HCT116 (cell line): Measurements from ENCODE around the gene OR7G2. TPM values are rescaled to one million over a fixed set of nuclear protein-coding genes. Genes with fewer than 3 reads are reported as not detected.

Experiments used
- ATAC-seq: fragments of 200-7000 bp; cut with Tn5 transposase; 2 replicates; pipeline ENCODE4 v1.9.1; 2020; ENCODE audit warnings: mild to moderate bottlenecking, moderate library complexity
- BruUV-seq: library from RNA; stranded (reverse); fragments of 400-500 nt; replicated peaks from 2 replicates; lab custom pipeline; 2021; lab: Mats Ljungman, UMichigan
- CTCF ChIA-PET: fragments of 300-600 bp; sonication (Branson Sonifier 250); formaldehyde crosslinking; loops from one replicate; lab custom pipeline; 2021; ENCODE audit warnings: antibody characterized with exemption; lab: Charles Lee
- POLR2A ChIA-PET: fragments of 300-600, 350-600 bp; sonication (Branson Sonifier 250); formaldehyde crosslinking; loops from one replicate; lab custom pipeline; 2021; ENCODE audit warnings: antibody characterized with exemption; lab: Charles Lee
- RAD21 ChIA-PET, 2 experiments: fragments of 300-600 bp; sonication (Branson Sonifier 250); formaldehyde crosslinking; loops; one replicate each; lab custom pipeline; 2023; ENCODE audit warnings: low total read pairs in 2 of 2; ENCODE audit not compliant: uncharacterized antibody in 2 of 2, unreplicated experiment in 2 of 2, low non-redundant PET in 1 of 2; lab: Charles Lee
- DNase-seq: peaks from one replicate; pipeline ENCODE4 v3.0.0-alpha.2; 2010; ENCODE audit warnings: low read depth, low spot score
- H2AFZ ChIP-seq: fragments of 200-600 bp; shearing (Covaris generic), sonication (generic); 2 replicates; pipeline ENCODE4 v1.6.1; 2017; ENCODE audit warnings: low read depth, mixed run types, mixed read lengths, antibody characterized with exemption, low read length; ENCODE audit not compliant: poor library complexity, severe bottlenecking
- H3K27ac ChIP-seq: 2 replicates; pipeline ENCODE4 v1.5.1; 2012; ENCODE audit warnings: low read depth, low read length
- H3K27me3 ChIP-seq: fragments of 200-600 bp; sonication (generic); 2 replicates; pipeline ENCODE4 v1.6.1; 2016; ENCODE audit warnings: mixed run types, low read length, mixed read lengths; ENCODE audit not compliant: insufficient read depth
- H3K36me3 ChIP-seq, 2 experiments: fragments of 200-500 bp in 1 of 2; fragments of 200-600 bp in 1 of 2; sonication (Bioruptor generic) in 1 of 2; sonication (generic) in 1 of 2; 2 replicates each; pipeline versions ENCODE4 v1.5.1 to v1.6.1; 2014 to 2016; ENCODE audit warnings: low read length in 2 of 2, inconsistent platforms in 1 of 2, mixed read lengths in 1 of 2, mixed run types in 1 of 2; ENCODE audit not compliant: insufficient read depth in 2 of 2, control insufficient read depth in 1 of 2
- H3K4me1 ChIP-seq, 2 experiments: fragments of 200-600 bp in 1 of 2; sonication (generic) in 1 of 2; 2 replicates each; pipeline versions ENCODE4 v1.5.1 to v1.6.1; 2012 to 2017; ENCODE audit warnings: low read length in 2 of 2, inconsistent platforms in 1 of 2, mild to moderate bottlenecking in 1 of 2, mixed read lengths in 1 of 2, mixed run types in 1 of 2, moderate library complexity in 1 of 2; ENCODE audit not compliant: insufficient read depth in 2 of 2, control insufficient read depth in 1 of 2
- H3K4me2 ChIP-seq: fragments of 200-600 bp; sonication (generic); 2 replicates; pipeline ENCODE4 v1.6.1; 2017; ENCODE audit warnings: mixed run types, low read length, mixed read lengths
- H3K4me3 ChIP-seq, 2 experiments: fragments of 200-600 bp in 1 of 2; sonication (generic) in 1 of 2; replicated peaks in 1 of 2; 2 replicates each; pipeline ENCODE4 v1.5.1; 2011 to 2016; ENCODE audit warnings: low read length in 2 of 2, control low read depth in 1 of 2, low read depth in 1 of 2, mild to moderate bottlenecking in 1 of 2, mixed read lengths in 1 of 2, mixed run types in 1 of 2
- H3K79me2 ChIP-seq: fragments of 200-600 bp; sonication (generic); 2 replicates; pipeline ENCODE4 v1.6.1; 2017; ENCODE audit warnings: mild to moderate bottlenecking, mixed run types, low read length, moderate library complexity, mixed read lengths; ENCODE audit not compliant: insufficient read depth
- H3K9ac ChIP-seq: fragments of 200-600 bp; sonication (generic); 2 replicates; pipeline ENCODE4 v1.6.1; 2016; ENCODE audit warnings: low read length, mixed read lengths
- H3K9me2 ChIP-seq: fragments of 200-600 bp; sonication (generic), shearing (Covaris generic); 2 replicates; pipeline ENCODE4 v1.6.1; 2017; ENCODE audit warnings: mixed run types, mild to moderate bottlenecking, moderate library complexity; ENCODE audit not compliant: insufficient read depth
- H3K9me3 ChIP-seq, 2 experiments: fragments of 200-500 bp in 1 of 2; fragments of 200-600 bp in 1 of 2; sonication (Bioruptor generic) in 1 of 2; sonication (generic) in 1 of 2; 2 replicates each; pipeline ENCODE4 v1.6.1; 2014 to 2017; ENCODE audit warnings: low read length in 2 of 2, mixed read lengths in 2 of 2, inconsistent platforms in 1 of 2, low read depth in 1 of 2, mild to moderate bottlenecking in 1 of 2, mixed run types in 1 of 2, moderate library complexity in 1 of 2; ENCODE audit not compliant: control insufficient read depth in 1 of 2, insufficient read depth in 1 of 2
- H4K20me1 ChIP-seq: fragments of 200-600 bp; sonication (generic), shearing (Covaris generic); 2 replicates; pipeline ENCODE4 v1.6.1; 2017; ENCODE audit warnings: mixed run types, mild to moderate bottlenecking, moderate library complexity; ENCODE audit not compliant: insufficient read depth
- CBX3 ChIP-seq: IDR thresholded peaks from 2 replicates; pipeline ENCODE4 v1.6.1; 2012; ENCODE audit warnings: low read depth
- CEBPB ChIP-seq: IDR thresholded peaks from 2 replicates; pipeline ENCODE4 v1.6.1; 2012; ENCODE audit warnings: low read depth
- EGR1 ChIP-seq: IDR thresholded peaks from 2 replicates; pipeline ENCODE4 v1.6.1; 2012; ENCODE audit warnings: low read depth
- ELF1 ChIP-seq: IDR thresholded peaks from 2 replicates; pipeline ENCODE4 v1.6.1; 2012; ENCODE audit warnings: low read depth, borderline replicate concordance
- FOSL1 ChIP-seq: IDR thresholded peaks from 2 replicates; pipeline ENCODE4 v1.6.1; 2012; ENCODE audit warnings: low read depth
- JUND ChIP-seq: IDR thresholded peaks from 2 replicates; pipeline ENCODE4 v1.6.1; 2012
- MAX ChIP-seq: IDR thresholded peaks from 2 replicates; pipeline ENCODE4 v1.6.1; 2012
- POLR2A ChIP-seq: IDR thresholded peaks from 2 replicates; pipeline ENCODE4 v1.7.0; 2011; ENCODE audit warnings: borderline replicate concordance; ENCODE audit not compliant: insufficient read depth, insufficient read length; ENCODE audit errors: extremely low read depth
- POLR2AphosphoS5 ChIP-seq: IDR thresholded peaks from 2 replicates; pipeline ENCODE4 v1.6.1; 2011; ENCODE audit warnings: mild to moderate bottlenecking, low read depth, low read length, moderate library complexity
- RAD21 ChIP-seq: IDR thresholded peaks from 2 replicates; pipeline ENCODE4 v1.6.1; 2012; ENCODE audit warnings: low read depth, mild to moderate bottlenecking
- SIN3A ChIP-seq: IDR thresholded peaks from 2 replicates; pipeline ENCODE4 v1.6.1; 2012; ENCODE audit warnings: low read depth
- SP1 ChIP-seq: IDR thresholded peaks from 2 replicates; pipeline ENCODE4 v1.6.1; 2012; ENCODE audit warnings: low read depth
- TCF7L2 ChIP-seq: IDR thresholded peaks from 2 replicates; pipeline ENCODE4 v1.7.0; 2011; ENCODE audit warnings: borderline replicate concordance, inconsistent platforms; ENCODE audit not compliant: insufficient read depth, insufficient read length; ENCODE audit errors: extremely low read depth
- YY1 ChIP-seq: IDR thresholded peaks from 2 replicates; pipeline ENCODE4 v1.6.1; 2011; ENCODE audit warnings: low read length, low read depth, moderate library complexity, mild to moderate bottlenecking; ENCODE audit not compliant: insufficient replicate concordance; ENCODE audit errors: extremely low read depth
- ZBTB33 ChIP-seq: IDR thresholded peaks from 2 replicates; pipeline ENCODE4 v1.6.1; 2011; ENCODE audit warnings: mild to moderate bottlenecking, low read length, moderate library complexity; ENCODE audit not compliant: insufficient replicate concordance; ENCODE audit errors: extremely low read depth
- intact Hi-C: fragments of 100-400 bp; cut with micrococcal nuclease; formaldehyde crosslinking; loops from 2 replicates; pipeline ENCODE4 v1.10.0; 2022
- total RNA-seq: library from RNA; stranded (reverse); gene quantifications from one replicate; pipeline ENCODE4 v1.2.1, GENCODE V29; 2021; ENCODE audit not compliant: unreplicated experiment

The OR7G2 gene
- total RNA-seq, 1 experiment from 2014 or later, result not detected

DNA sequence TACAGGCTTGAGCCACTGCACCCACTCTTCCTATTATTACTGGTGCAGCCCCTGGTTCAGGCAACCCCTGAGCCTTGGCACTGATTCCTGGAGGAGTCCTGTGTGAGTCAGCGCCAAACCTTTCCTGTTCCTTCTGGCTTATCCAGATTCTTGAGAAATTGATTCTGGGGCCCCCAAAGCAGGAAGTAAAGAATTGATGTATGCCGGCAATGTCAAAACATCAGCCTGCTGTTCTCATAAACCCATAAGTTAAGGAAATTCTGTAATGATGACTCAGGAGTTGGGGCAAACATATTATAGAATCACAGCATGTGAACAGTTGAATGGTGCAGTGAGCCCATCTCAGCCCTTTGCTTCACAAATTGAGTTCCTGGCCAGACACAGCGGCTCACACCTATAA, 20.9 kb upstream of the OR7G2 start:
- no TSS peak for BruUV-seq
- peak overlapping the region; percentile 66 for H3K4me2 ChIP-seq
- no peaks in the 10 kb centered on the region for H3K79me2 ChIP-seq
- ChIA-PET RAD21 (no interaction called here), POLR2A (no interaction called here), CTCF (no interaction called here)
- no peaks in the 10 kb centered on the region for H3K27me3 ChIP-seq
- DNase-seq, result peak; percentile 82
- H3K36me3 ChIP-seq, result no peaks in the 10 kb centered on the region
- intact Hi-C loops, result no loop called here
- H3K9ac ChIP-seq, result no peak overlapping the region
- H4K20me1 ChIP-seq, result no peaks in the 10 kb centered on the region
- H2AFZ ChIP-seq, result no peak overlapping the region
- ATAC-seq, result peak; percentile 90
- peak overlapping the region in 1 of 2 experiments; percentile 31; a peak in 1 of 4 replicates for H3K4me3 ChIP-seq
- TF ChIP-seq TCF7L2, result peak; percentile 47
- TF ChIP-seq POLR2A, result no peak
- peak; percentile 93 for TF ChIP-seq SP1
- peak; percentile 89 for TF ChIP-seq FOSL1
- TF ChIP-seq CBX3, result peak; percentile 88
- TF ChIP-seq POLR2AphosphoS5, result no peak; the same call in 1 of the 2 replicates
- peak; percentile 55 for TF ChIP-seq ELF1
- no peak for TF ChIP-seq EGR1
- peak; percentile 70; the same call in 1 of the 2 replicates for TF ChIP-seq SIN3A
- TF ChIP-seq YY1, result no peak
- TF ChIP-seq ZBTB33, result no peak
- peak; percentile 61; the same call in 1 of the 2 replicates for TF ChIP-seq MAX
- TF ChIP-seq RAD21, result peak; percentile 30; the same call in 1 of the 2 replicates
- TF ChIP-seq CEBPB, result peak; percentile 88
- peak; percentile 89 for TF ChIP-seq JUND
- peak overlapping the region; percentile 57 for H3K27ac ChIP-seq
- peaks cover 16 to 31% of the 10 kb centered on the region in 2 experiments for H3K4me1 ChIP-seq
- no peaks in the 10 kb centered on the region for H3K9me3 ChIP-seq
- H3K9me2 ChIP-seq, result no peaks in the 10 kb centered on the region
